Measurements from ENCODE around the gene ENTHD1. TPM values are rescaled to one million over a fixed set of nuclear protein-coding genes. Genes with fewer than 3 reads are reported as not detected.

Gene ENTHD1
- total and polyA plus RNA-seq, 8 donors = 0.16 TPM; not detected in 7

GRCh38 chr22:39917776-39918495, 24.4 kb upstream of the ENTHD1 start:
- no peaks in the 10 kb centered on the region for H3K36me3 ChIP-seq
- no peaks in the 10 kb centered on the region for H3K9me3 ChIP-seq
- H3K27me3 ChIP-seq = peaks cover 7 to 80% of the 10 kb centered on the region in 2 donors
- no peak for TF ChIP-seq CTCF (IDR thresholded peaks at IDR 0.05)
- H3K4me1 ChIP-seq = peaks cover 5 to 16% of the 10 kb centered on the region in 2 donors
- peak in 2 of 4 donors; percentile 63 to 76 for DNase-seq
- ATAC-seq = no peak
- intact Hi-C loops (cut with DNase I) = no loop called here
- no peak overlapping the region for H3K4me3 ChIP-seq
- no peak overlapping the region for H3K27ac ChIP-seq

GRCh38 chr22:39917197-39917643, 23.7 kb upstream of the ENTHD1 start:
- Histone ChIP-seq H3K4me3 (no peak overlapping the region), H3K27me3 (peaks cover 7 to 80% of the 10 kb centered on the region in 2 donors), H3K4me1 (peaks cover 5 to 16% of the 10 kb centered on the region in 2 donors), H3K27ac (no peak overlapping the region), H3K9me3 (no peaks in the 10 kb centered on the region), H3K36me3 (no peaks in the 10 kb centered on the region)
- ATAC-seq (peak; percentile 83), DNase-seq (peak in 2 of 4 donors; percentile 37 to 71)
- intact Hi-C loops (cut with DNase I) = no loop called here
- TF ChIP-seq CTCF (IDR thresholded peaks at IDR 0.05) = no peak

- ATAC-seq (no peak), DNase-seq (no peak)
- no peak overlapping the region for H3K4me3 ChIP-seq
- intact Hi-C loops (cut with DNase I) = no loop called here
- H3K9me3 ChIP-seq = no peaks in the 10 kb centered on the region
- H3K36me3 ChIP-seq = no peaks in the 10 kb centered on the region
- peaks cover 5 to 16% of the 10 kb centered on the region in 2 donors for H3K4me1 ChIP-seq
- H3K27me3 ChIP-seq = peaks cover 13 to 80% of the 10 kb centered on the region in 2 donors
- no peak overlapping the region for H3K27ac ChIP-seq
- TF ChIP-seq CTCF (IDR thresholded peaks at IDR 0.05) = no peak
These were observed 22.9 kb upstream of the ENTHD1 start for GRCh38 chr22:39916496-39916895.

- no peak for TF ChIP-seq CTCF (IDR thresholded peaks at IDR 0.05)
- Histone ChIP-seq H3K36me3 (no peaks in the 10 kb centered on the region), H3K27ac (no peak overlapping the region), H3K27me3 (peaks cover 15 to 82% of the 10 kb centered on the region in 2 donors), H3K4me1 (peaks cover 5 to 16% of the 10 kb centered on the region in 2 donors), H3K4me3 (no peak overlapping the region), H3K9me3 (no peaks in the 10 kb centered on the region)
- ATAC-seq (no peak), DNase-seq (no peak)
- intact Hi-C loops (cut with DNase I) = no loop called here
These were observed 21.8 kb upstream of the ENTHD1 start for GRCh38 chr22:39915295-39915726.

GRCh38 chr22:39914584-39914983, 21.0 kb upstream of the ENTHD1 start:
- DNase-seq (no peak), ATAC-seq (no peak)
- no peak overlapping the region for H3K4me3 ChIP-seq
- no peak overlapping the region for H3K27ac ChIP-seq
- H3K36me3 ChIP-seq = no peaks in the 10 kb centered on the region
- H3K4me1 ChIP-seq = peaks cover 5 to 16% of the 10 kb centered on the region in 2 donors
- intact Hi-C loops (cut with DNase I) = no loop called here
- H3K9me3 ChIP-seq = no peaks in the 10 kb centered on the region
- peaks cover 13 to 82% of the 10 kb centered on the region in 2 donors for H3K27me3 ChIP-seq
- no peak for TF ChIP-seq CTCF (IDR thresholded peaks at IDR 0.05)
